Neutrophil (primary cell): ENCODE measurements around the gene MYOT.

Experiments used
- H3K27ac ChIP-seq: fragments of 200-600 bp; sonication (generic); 2 replicates; pipeline ENCODE4 v1.5.1; 2016; ENCODE audit warnings: mild to moderate bottlenecking, moderate library complexity
- H3K27me3 ChIP-seq: fragments of 200-600 bp; sonication (generic); 2 replicates; pipeline ENCODE4 v1.6.0; 2016; ENCODE audit warnings: mild to moderate bottlenecking
- H3K36me3 ChIP-seq: fragments of 200-600 bp; sonication (generic); 2 replicates; pipeline ENCODE4 v1.5.1; 2017
- H3K4me1 ChIP-seq, 2 experiments: fragments of 200-600 bp in 1 of 2; sonication (generic) in 1 of 2; 1 replicate in 1 of 2; 2 replicates in 1 of 2; pipeline versions ENCODE4 v1.5.1 to v1.6.1; 2013 to 2016; ENCODE audit warnings: low read depth in 1 of 2, low read length in 1 of 2, mild to moderate bottlenecking in 1 of 2, moderate library complexity in 1 of 2; ENCODE audit not compliant: control insufficient read depth in 1 of 2, insufficient read depth in 1 of 2
- H3K4me3 ChIP-seq, 2 experiments: fragments of 200-600 bp in 1 of 2; sonication (generic) in 1 of 2; 1 replicate in 1 of 2; 2 replicates in 1 of 2; pipeline ENCODE4 v1.5.1; 2013 to 2016; ENCODE audit warnings: low read depth in 1 of 2, low read length in 1 of 2, mild to moderate bottlenecking in 1 of 2, moderate library complexity in 1 of 2
- H3K9me3 ChIP-seq: fragments of 200-600 bp; sonication (generic); 2 replicates; pipeline ENCODE4 v1.5.1; 2016
- CTCF ChIP-seq: fragments of 200-600 bp; sonication (generic); IDR thresholded peaks from 2 replicates; pipeline ENCODE4 v1.5.1; 2016; ENCODE audit warnings: antibody characterized with exemption

The MYOT gene

DNA sequence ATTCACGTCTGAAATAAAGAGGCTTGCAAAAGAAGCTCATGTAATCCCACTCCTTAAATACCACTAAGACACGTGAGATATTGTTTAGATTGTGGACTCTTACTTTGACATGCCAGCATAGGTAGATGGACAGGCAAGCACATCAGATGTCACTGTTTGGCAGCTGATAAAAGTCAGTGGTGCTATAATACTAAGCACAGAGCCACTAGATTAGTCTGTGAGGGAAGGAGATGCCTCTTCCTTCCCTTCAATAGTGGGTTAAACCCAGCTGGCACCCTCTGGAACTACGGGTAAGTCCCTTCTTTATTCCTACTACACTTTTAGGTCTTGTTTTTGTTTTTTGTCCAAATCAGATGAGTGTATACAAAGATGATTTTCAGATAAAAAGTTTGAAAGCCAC is at the start of gene MYOT:
MYOT (plus strand) TSS at position 197 of the 400 bp plus-strand sequence. CDS start 2,792 bp downstream, outside the sequence.
- no peak for TF ChIP-seq CTCF
- Histone ChIP-seq H3K9me3 (no peaks in the 10 kb centered on the region), H3K4me3 (no peak within 1 kb of the TSS), H3K4me1 (no peaks in the 10 kb centered on the region), H3K36me3 (no peaks in the 10 kb centered on the region), H3K27ac (no peak within 1 kb of the TSS), H3K27me3 (no peaks in the 10 kb centered on the region)

DNA sequence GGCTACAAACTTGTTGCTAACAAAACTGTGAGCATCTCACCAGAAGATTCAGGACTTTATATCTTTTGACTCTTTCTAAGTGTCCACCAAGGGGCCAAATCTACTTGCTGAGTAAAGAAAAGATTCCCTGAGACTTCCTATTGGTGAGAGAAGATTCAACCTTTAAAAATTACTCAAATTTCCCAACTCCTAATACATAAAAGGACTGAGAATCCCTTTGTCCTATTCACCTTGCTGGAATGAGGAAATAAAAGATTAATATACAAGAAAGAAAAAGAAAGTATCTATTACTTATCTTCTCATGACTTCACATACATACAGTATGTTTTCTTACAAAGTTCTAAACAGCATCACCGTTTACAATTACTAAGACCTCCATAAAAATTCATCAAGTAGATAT is 47.9 kb upstream of the MYOT start:
- Histone ChIP-seq H3K4me3 (no peak overlapping the region), H3K36me3 (no peaks in the 10 kb centered on the region), H3K27ac (no peak overlapping the region), H3K4me1 (no peaks in the 10 kb centered on the region), H3K27me3 (no peaks in the 10 kb centered on the region), H3K9me3 (no peaks in the 10 kb centered on the region)
- no peak for TF ChIP-seq CTCF

- H3K27me3 ChIP-seq: no peaks in the 10 kb centered on the region
- H3K4me3 ChIP-seq: no peak overlapping the region
- no peaks in the 10 kb centered on the region for H3K36me3 ChIP-seq
- no peak overlapping the region for H3K27ac ChIP-seq
- H3K4me1 ChIP-seq: no peaks in the 10 kb centered on the region
- no peaks in the 10 kb centered on the region for H3K9me3 ChIP-seq
- no peak for TF ChIP-seq CTCF
Measured at GRCh38 chr5:137822158-137822764, 45.4 kb upstream of the MYOT start.

DNA sequence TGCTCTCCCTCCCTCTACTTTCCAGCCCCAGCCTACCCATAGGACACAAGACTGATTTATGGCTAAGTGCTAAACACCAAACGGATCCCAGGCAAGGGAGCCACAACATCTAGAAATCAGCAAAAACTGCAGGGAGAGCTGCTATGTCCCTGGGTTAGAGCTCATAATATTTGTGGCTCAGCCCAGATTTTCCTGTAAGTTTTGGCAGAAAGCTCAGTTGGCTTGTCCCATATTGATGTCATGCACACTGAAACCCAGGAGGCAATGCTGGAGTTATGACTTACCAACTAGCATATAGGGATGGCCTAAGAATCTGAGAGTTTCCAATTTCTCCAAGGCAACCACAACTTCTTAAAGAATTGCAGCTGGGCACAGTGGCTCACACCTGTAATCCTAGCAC is 44.7 kb upstream of the MYOT start:
- Histone ChIP-seq H3K9me3 (no peaks in the 10 kb centered on the region), H3K4me1 (no peaks in the 10 kb centered on the region), H3K27me3 (no peaks in the 10 kb centered on the region), H3K4me3 (no peak overlapping the region), H3K36me3 (no peaks in the 10 kb centered on the region), H3K27ac (no peak overlapping the region)
- no peak for TF ChIP-seq CTCF

GRCh38 chr5:137825165-137825564 is 42.5 kb upstream of the MYOT start:
- TF ChIP-seq CTCF: no peak
- H3K27me3 ChIP-seq: no peaks in the 10 kb centered on the region
- H3K4me3 ChIP-seq: no peak overlapping the region
- H3K9me3 ChIP-seq: no peaks in the 10 kb centered on the region
- H3K4me1 ChIP-seq: no peaks in the 10 kb centered on the region
- H3K36me3 ChIP-seq: no peaks in the 10 kb centered on the region
- no peak overlapping the region for H3K27ac ChIP-seq

- no peaks in the 10 kb centered on the region for H3K9me3 ChIP-seq
- no peaks in the 10 kb centered on the region for H3K36me3 ChIP-seq
- no peak overlapping the region for H3K27ac ChIP-seq
- TF ChIP-seq CTCF: no peak
- no peak overlapping the region for H3K4me3 ChIP-seq
- no peaks in the 10 kb centered on the region for H3K4me1 ChIP-seq
- H3K27me3 ChIP-seq: no peaks in the 10 kb centered on the region
Measured at GRCh38 chr5:137826067-137826466, 41.6 kb upstream of the MYOT start.
